Kidney glomerular epithelial cell (primary cell): ENCODE results near the gene CD101.
A peak's percentile ranks its signal among the peaks of the same experiment; 100 is the strongest.

Experiments
- DNase-seq: peaks from one replicate; lab custom pipeline; 2025; lab: John Stamatoyannopoulos, UW

CD101 gene

DNA sequence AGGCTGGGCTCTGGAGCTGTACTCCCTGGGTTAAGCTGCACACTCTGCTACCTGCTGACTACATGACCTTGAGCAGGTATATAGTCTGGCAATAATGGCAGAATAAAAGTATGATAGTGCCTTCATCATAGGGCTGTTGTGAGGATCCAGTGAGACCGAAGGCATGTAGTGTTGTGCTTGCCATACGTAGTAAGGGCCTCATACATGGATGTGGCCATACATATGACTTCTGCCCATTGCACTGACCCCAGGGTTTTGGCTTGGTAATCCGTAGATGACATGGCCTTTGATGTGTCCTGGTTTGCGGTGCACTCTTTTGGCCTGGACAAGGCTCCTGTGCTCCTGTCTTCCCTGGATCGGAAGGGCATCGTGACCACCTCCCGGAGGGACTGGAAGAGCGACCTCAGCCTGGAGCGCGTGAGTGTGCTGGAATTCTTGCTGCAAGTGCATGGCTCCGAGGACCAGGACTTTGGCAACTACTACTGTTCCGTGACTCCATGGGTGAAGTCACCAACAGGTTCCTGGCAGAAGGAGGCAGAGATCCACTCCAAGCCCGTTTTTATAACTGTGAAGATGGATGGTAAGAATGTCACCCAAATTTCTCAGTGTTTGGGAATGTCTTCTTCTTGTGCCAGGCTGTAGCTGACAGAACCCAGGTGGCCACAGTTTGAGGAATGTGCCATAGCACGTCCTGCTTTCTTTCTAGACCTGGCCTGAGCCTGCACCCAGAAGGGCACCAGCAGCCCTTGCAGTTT lies 17.0 kb upstream of the CD101 start:
- no peak for DNase-seq

GRCh38 chr1:116986421-116987255 lies 14.9 kb upstream of the CD101 start:
- no peak for DNase-seq

DNA sequence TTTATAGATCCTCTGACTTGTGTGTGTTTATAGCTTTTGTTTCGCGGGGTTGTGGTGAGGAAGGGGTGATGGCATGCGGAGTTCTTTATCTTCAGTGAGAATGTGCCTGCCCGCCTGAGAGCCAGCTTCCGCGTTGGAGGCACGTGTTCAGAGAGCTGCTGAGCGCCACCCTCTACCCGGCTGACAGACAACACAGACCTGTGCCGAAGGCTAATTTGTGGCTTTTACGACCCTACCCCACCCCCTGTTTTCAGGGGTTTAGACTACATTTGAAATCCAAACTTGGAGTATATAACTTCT lies 14.4 kb upstream of the CD101 start:
- DNase-seq = no peak

- no peak for DNase-seq
Observed at GRCh38 chr1:116988248-116988647, 13.3 kb upstream of the CD101 start.

- no peak for DNase-seq
Observed at GRCh38 chr1:116988908-116989307, 12.7 kb upstream of the CD101 start.

DNA sequence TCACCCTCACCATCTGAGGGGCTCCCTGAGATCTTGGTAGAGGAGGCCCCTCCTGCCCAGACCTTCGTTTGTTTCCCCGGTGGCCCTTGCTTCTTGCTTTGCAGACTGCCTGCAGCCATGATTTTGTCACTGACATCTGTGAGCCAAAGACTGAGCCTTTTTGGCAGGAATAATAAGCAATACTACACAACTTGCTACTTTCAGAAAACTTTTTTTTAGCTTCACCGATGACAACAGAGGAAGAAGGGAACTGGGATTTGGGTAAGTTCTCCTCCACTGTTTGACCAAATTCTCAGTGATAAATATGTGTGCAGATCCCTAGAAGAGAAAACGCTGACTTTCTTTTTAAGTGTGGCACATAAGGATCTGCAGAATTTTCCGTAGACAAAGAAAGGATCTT lies 11.7 kb upstream of the CD101 start:
- no peak for DNase-seq

GRCh38 chr1:116990612-116991151 lies 10.9 kb upstream of the CD101 start:
- no peak for DNase-seq

- DNase-seq = no peak
Observed at GRCh38 chr1:116991171-116991845, 10.3 kb upstream of the CD101 start.

GRCh38 chr1:116991918-116992317 lies 9.6 kb upstream of the CD101 start:
- DNase-seq = no peak

DNA sequence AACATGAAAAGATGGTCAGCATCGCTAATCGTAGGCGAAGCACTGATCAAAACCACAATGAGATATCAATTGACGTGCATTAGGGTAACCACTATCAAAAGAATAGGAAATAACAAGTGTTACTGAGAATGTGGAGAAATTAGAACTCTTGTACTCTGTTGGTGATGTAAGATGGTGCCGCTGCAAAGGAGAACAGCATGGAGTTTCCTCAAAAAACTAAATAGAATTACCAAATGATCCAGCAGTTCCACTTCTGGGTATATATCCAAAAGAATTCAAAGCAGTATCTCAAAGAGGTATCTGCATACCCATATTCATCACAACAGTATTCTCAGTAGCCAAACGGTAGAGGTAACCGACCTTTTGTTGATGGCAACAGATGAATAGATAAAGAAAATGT lies 8.3 kb upstream of the CD101 start:
- DNase-seq = no peak

DNA sequence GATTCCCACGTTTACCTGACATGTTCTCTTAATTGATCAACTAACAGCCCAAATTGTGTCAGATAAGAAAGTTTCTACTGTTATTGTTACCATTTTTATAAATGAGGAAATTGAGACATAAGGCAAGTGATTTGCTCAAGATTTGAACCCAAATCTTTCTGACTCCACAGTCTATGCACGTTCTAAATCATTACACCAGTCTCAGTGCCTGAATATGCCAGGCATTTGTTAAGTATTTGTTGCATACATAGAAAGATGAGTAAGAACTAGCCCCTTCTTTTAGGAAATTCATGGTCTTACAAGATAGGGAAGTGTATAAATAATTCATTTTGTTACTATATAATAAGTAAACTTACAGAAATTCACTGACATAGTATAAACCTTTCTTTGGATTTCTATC lies 7.1 kb upstream of the CD101 start:
- no peak for DNase-seq

GRCh38 chr1:116997066-116997465 lies 4.5 kb upstream of the CD101 start:
- peak; percentile 88 for DNase-seq

GRCh38 chr1:116997636-116998035 lies 3.9 kb upstream of the CD101 start:
- DNase-seq = peak; percentile 24

GRCh38 chr1:116999596-116999995 lies 2.0 kb upstream of the CD101 start:
- DNase-seq = no peak

DNA sequence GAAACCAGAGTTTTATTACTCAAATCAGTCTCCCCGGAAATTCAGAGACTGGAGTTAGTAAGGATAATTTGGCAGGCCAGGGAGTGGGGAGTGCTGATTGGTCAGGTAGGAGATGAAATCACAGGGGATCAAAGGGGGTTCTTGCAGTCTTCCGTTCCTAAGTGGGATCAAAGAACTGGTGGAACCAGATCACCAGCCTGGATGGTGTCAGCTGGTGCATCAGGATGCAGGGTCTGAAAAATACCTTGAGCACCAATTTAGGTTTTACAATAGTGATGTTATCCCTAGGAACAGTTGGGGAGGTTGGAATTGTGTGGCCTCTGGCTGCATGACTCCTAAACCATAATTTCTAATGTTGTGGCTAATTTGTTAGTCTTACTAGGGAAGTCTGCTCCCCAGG lies 1.4 kb upstream of the CD101 start:
- no peak for DNase-seq

- DNase-seq = peak; percentile 20
Observed at GRCh38 chr1:117003223-117003875, 1.8 kb downstream of the CD101 start.

DNA sequence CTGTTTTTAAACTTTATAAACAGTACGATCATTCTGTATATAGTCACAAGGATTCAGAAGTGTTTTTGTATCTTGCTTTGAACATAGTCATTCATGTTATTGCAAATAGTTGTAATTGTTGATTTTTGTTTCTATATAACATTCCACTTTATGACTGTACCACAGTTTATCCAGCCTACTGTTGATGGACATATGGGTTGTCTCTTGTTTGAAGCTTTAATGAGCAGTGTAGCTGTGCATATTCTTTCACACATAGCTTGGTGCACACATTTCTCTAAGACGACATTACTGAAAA lies 6.1 kb downstream of the CD101 start:
- no peak for DNase-seq

DNA sequence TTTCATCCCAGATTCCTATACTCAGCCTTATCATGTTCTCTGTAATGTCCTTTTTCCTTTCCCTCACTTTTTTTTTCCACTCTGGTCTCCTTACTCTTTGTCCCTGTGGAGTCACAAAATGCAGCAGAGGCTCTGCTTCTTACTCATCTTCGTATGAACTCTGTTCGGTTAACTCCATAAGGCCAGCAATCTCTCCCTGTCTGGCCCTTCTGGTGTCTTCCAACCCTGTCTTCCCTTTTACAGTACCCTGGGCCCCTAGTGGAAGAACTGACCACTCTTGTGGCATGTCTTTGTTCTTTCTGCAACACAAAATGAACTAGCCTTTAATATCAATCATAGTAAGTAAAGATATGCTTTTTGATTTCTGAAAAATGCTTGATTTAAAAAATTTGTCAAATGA lies 7.1 kb downstream of the CD101 start:
- DNase-seq = no peak

DNA sequence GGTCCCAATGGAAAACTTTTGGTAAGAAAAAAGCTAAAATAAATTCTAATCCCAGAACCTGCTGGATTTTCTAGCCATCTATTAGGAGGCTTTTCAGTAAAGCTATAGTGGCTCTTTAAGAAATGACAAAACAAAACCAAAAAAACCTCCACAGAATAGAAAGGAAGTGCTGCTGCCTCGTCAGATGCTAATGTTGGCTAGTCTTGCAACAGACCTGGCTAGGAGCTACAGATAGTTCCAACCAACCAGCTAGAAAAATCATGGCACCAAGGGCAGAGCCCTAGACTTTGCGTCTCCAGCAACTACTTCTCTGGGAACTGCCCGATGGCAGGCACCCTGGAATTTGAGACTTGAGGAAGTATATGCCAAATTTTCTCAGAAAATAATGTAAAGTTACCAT lies 7.6 kb downstream of the CD101 start:
- no peak for DNase-seq

- no peak for DNase-seq
Observed at GRCh38 chr1:117010310-117010969, 8.9 kb downstream of the CD101 start.

- no peak for DNase-seq
Observed at GRCh38 chr1:117011334-117011733, 9.8 kb downstream of the CD101 start.

GRCh38 chr1:117013309-117013858 lies 11.8 kb downstream of the CD101 start:
- DNase-seq = no peak
